Raji (cell line): Measurements from ENCODE around the gene FSTL1.

Source experiments
- POLR2A ChIP-seq: IDR thresholded peaks from 2 replicates; pipeline ENCODE4 v1.6.1; 2011; ENCODE audit warnings: low read depth, low read length, control low read depth; ENCODE audit not compliant: insufficient read depth

The FSTL1 gene

DNA sequence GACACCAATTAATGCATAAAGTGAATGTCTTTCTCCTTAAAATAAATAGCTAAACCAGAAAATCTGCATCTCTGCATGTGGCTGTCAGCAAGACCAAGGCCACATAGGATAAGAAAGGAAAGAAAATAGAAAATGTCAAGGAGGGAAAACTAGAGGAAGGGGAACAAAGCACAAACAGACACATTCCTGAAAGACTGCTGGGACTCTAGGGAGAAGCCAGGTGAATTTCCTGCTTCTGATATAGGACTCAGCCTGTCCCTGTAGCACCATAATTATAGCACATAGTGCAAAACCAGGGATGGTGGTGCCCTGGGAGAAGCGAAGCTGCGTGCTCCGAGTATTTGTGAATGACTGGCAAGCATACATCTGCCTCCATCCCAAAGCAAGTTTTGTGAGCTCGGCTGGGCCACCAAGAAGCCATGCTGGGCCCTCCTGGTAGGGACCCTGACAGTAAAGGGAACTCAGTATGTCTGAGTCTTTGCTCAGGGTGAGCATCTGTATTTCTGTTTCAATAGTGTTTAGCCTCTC is 14.2 kb downstream of the FSTL1 start:
- TF ChIP-seq POLR2A, result no peak

DNA sequence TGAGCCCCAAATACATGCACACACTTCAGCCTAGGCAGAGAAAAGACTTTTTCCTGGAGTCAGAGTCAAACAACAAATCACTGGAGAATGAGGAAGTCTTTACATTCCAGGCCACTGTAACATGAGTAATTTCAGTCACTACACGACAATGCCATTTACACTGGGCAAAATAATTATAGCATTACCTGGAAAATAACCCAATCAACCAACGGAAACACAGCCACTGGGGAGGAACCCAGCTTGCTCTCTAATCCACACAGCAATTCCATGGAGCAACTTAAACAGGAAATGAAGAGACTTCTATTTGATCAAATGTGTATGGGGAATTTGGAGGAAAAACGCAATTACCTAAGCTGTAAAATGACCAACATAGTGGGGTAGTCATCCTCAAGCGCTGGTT is 15.2 kb downstream of the FSTL1 start:
- TF ChIP-seq POLR2A, result no peak

DNA sequence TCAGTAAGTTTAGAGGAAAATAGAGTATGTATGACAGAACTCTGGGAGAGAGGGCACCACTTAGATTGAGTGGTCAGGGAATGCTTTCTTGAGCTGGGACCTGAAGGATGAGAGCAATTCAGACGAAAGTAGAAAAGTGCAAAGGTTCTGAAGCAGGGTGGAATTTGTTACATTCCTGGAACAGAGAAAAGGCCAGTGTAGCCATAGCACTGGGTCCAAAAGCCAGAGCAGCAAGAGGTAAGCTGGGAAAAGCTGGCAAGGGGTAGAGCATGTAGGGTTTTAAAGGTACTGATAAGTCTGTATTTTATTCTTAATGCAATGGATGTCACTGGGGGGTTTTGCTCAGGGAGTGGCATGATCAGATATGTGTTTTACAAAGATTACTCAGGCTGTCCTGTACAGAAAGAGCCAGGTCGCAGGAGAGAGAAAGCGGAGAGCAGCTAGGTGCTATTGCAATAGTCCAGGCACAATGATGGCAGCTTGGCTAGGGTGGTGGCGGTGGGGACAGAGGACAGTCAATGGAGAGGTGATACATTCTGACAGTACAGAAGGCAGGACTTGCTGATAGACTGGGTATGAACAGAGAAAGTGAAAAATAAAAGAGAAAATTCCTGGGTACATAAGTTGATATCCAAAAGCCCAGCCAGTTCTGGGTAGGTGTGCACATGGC is 17.0 kb downstream of the FSTL1 start:
- TF ChIP-seq POLR2A, result no peak

DNA sequence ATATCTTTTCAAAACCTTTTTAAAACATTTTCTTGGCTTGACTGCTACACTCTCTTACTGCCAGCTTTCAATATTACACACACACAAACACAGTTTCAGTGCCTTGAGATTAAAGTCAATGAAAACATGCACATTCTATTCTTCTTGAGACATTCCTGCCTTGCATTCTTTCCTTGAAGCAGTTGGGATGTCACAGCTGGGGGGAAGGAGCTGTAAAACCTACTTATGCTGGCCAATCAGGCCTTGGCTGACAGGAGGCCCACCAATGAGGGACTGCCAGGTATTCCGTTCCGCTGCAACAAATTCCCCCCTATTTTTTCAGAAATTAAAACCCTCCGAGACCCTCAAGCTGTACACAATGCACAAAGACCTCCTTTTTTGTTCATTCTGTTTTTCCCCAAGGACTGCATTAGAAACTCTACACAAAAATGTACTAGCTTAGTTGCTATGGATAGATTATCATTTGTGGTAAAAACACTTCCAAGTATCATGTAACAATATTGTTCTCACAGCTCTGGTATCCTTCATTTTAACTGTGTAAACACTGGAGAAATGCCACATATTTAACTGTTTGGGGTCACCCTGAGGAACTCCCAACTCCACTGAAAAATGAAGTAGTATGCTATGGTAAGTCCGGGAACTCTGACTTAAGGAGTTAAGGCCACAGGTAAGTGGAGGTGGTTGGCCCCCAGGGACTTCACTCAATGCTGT is 18.5 kb downstream of the FSTL1 start:
- TF ChIP-seq POLR2A, result no peak

DNA sequence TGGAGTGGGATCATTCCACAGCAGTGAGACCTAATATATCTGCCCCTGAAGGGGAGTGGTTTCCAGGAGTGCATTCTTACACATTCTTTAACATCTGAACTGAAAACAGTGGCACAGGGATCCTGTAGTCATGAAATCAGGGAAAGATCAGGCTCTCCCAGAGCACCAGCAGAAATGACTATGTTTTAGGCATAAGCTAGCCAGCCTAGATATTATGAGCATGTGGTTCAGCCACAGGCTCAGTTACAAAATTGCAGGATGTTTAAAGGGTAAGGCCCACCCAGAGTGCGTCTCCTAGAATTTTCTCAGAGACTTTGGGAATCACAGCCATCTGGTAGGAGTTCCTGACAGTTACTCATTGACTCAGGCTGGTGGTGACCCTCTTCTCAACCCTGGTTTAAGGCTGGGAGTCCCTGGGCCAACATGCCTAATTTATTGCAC is 20.9 kb downstream of the FSTL1 start:
- TF ChIP-seq POLR2A, result no peak

DNA sequence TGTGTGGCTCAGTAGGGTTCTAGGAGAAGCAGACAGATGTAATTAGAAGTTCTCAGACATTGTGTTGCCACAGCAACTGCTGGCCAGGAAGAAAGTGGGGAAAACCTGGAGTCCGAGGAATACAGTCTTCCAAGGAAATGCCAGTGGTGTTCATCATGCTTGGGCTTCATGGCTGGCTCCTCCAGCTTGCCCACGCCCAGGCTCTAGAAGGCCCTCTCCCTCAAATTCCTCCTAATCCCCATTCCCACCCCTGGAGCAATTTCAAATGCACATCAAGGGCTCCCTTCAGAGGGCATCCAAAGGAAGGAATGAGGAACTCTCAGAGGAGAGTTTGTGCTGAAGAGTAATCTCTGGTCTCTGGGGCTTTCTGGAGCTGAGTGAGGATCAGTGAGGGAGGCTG is 21.9 kb downstream of the FSTL1 start:
- no peak for TF ChIP-seq POLR2A

DNA sequence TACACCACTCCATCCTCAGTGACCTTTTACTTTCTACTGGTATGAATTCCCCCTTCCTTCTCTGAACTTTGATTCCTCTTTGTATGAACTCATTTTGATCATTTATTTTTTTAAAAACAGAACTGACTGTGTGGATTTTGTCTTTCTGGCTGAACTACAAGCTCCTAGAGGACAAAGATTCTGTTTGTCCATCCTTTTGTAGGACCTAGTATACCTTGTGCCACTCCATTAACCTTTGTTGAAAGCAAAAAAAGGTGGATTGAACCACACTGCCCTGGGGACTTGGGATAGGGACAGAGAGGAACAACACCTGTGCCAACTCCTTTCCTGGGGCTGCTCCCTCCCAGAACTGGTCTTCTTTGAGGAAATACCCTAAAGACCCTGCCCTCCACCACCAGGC is 23.6 kb downstream of the FSTL1 start:
- no peak for TF ChIP-seq POLR2A

DNA sequence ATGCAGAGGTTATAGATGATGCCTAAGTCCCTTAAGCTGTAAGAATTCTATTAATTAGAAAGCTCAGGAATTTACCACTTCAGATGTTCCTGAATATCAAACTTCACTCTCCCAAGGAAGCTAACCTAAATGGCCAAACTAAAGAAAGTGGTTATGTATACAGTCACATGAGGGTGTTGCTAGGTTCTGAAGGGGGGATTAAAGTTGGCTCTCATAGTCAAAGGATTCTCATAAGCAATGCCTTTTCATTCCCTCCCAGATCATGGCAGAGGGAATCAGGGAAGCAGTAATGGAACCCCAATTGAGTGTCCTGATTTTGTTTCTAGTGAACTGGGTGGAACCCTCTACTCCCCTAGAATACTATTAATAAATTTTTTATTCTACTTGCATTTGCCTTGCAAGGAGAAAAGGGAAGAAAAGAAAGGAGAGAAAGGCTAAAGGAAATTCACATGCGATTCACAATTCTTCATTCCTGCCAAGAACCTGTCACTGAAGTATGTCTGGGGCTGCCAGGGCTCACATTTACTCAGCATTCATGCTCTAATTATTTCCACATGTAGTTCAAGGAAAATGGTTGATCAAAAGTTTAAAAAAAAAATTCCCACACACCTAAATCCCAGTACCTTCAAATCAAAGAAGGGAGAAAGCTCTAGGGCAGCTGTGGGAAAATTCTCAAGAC is 25.1 kb downstream of the FSTL1 start:
- TF ChIP-seq POLR2A, result no peak

DNA sequence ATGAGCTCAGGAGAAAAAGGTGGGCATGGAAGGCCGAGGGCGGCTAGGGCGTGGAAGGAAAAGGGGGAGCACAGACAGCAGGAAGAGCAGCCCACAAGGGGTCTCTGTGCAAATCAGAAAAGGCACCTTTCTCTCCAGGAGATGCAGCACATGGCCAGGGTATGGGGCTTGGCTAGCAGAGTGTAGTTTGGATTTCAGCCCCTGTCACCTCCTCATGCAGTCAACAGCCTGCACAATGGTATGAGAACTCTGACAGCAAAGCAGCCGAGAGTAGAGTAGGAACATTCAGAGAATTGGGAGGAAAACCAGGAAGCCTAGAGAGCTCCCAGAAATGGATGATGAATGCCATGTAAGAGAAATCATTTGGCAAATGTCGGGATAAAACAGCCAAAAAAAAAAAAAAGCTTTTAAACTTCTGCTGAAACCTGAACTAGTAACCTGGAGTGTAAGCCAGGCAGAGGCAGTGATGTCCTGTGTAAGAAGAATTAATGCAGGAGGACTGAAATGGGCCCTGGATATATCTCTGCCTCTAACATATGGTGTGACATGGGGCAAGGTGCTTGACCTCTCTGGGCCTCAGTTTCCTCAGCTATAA is 25.7 kb downstream of the FSTL1 start:
- TF ChIP-seq POLR2A, result no peak

DNA sequence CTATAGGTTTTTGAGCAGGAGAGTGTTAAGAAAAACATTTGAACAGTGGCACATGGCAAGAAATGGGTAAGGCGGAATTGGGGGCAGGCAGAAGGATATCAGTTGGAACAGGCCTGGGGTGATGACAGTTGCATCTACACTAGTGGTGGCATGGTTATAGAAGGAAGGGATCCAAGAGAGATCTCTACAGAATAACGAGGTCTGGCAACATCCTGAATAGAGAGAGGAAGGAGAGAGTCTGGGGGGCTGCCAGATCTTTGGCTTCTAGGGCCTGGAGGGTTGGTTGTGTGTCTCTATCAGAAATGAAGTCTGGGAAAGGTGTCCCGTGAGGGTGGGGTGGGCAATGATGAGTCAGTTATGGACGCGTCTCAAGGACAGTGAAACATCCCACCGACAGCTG is 26.3 kb downstream of the FSTL1 start:
- TF ChIP-seq POLR2A, result no peak

DNA sequence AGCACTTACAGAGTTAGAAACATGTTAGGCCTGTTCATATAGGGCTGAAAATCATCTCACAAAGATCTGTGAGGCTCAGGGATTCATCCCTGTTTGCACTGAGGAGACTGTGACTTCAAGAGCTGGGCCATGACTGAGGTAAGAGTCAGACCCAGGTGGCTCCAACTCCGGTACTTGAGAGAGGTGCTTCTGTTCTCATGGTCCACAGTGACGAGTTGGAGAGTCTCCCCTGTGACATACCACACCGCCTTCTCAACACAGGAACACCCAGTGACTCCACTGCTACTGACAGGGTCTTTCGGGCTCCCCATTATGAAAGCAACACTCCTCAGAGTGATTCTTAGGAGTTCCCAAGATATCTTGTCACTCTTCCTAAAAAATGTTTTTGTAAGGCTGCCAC is 27.4 kb downstream of the FSTL1 start:
- no peak for TF ChIP-seq POLR2A

DNA sequence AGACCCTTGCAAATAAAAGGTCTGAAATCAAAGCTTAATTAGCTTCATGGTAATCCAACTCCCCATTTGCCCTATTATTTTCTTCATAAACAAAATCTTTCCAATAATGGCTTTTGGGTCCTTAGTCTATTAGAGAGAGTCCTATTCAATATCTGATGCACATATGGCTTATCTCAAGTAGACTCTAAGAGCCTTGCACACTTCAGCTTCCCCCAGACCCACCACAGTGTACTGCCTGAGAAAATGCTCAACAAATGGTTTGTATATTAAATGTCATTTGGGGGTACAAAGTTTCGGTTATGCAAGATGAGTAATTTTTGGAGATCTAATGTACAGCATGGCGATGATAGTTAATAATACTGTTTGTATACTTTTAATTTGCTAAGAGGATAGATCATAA is 28.9 kb downstream of the FSTL1 start:
- TF ChIP-seq POLR2A, result no peak

DNA sequence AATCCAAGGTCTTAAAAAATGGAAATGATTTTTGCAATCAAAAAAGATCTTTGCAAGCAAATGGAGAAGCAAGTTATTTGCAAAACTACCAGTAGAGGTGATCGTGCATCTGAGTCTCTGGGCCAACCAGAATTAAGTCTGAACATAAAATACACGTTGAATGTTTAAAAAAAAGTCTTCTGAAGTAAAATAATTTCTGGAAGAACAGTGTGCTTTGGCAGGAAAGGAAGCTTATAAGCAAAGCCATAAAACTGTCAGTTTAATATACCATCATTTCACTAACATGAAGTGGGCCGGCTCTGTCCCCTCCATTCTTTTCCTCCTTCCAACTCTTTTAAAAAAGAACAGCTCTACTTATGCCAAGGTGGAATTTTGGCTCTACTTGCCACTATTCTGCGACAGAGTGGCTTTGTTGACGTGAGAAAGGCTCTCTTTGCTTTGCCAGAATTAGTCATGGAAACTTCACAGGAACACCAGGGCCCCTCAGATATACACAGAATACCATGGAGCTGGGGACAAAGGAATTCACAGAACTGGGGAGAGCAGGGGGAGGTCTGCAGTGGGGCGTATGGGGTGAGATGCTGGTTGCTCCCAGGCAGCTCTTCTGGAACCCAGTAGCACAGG is 29.8 kb downstream of the FSTL1 start:
- TF ChIP-seq POLR2A, result no peak

DNA sequence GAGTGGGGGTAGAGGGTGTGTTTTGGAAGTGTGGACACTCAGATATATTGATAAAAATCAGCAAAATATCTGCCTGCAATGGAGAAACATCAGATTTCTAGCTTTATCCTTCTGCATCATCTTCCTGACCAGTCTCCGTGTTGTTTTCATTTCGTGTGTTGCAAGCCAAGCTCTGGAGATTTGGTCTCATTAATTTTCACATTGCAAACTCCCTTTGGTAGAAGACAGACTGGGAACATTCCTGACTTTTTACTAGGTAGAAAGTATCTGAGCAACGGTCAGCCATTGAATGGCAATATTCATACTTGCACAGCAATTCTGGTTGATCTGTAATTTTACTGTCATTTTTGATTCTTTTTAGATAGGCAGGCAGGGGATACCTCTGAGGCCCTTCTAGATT is 30.4 kb downstream of the FSTL1 start:
- no peak for TF ChIP-seq POLR2A

DNA sequence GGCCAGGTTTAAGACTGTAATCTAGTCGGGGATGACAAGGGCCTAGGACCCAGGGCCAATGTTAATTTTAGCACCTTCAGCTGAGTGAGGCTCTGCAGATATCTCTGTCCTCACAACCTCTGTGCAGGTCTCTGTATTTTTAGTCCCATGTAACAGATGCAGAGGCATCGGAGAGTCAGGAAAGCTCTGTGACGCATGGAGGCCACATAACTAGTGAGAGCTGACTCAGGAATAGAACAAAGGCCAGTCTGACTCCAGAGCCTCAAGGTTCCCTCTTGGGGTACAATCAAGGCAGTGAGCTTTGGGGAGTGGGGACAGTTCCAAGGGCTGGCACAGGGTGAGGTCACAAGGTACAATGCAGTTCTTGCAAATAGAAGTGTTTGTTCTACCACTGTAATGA is 31.0 kb downstream of the FSTL1 start:
- TF ChIP-seq POLR2A, result no peak
